ENCODE measurements around the gene EN1. TPM values are rescaled to one million over a fixed set of nuclear protein-coding genes. Genes with fewer than 3 reads are reported as not detected.

Gene EN1
- total RNA-seq, 1 experiment from 2014 or later = not detected

DNA sequence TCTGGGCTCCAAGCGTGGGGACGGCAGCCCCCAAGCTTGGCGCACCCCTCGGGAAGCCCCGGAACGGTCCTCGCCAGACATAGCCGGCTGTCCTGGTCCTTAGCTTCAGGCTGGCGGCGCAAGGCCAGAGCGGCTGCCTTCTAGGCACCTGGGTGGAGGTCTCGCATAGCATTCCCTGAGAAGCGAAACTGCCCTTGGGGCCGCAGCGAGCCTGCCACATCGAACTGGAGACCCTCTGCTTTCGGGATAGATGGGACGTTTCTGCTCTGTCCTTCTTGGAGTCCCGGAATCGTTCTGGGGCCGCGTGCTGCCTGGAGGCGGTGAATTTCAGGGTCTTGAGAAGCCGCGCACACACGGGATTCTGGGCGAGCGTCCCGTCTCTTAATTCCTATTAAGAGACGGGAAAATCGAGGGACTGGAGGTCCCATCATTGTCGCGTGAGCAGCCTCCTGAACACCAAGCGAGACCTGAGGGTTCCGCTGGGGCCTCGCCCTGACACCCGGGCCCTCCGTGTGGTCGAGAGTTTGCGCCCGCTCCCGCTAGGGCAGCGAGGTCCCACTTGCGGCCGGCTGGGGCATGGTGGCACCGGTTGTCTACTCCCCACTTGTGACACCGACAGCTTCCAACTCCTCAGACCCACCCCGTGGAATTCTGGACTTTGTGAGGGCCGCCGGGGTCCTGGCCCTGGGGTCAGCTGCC, 9.7 kb upstream of the EN1 start:
- Mint-ChIP-seq H3K9me3 (no peaks in the 10 kb centered on the region), H3K27me3 (ENCODE audit: low read depth) (peaks cover 100% of the 10 kb centered on the region)

DNA sequence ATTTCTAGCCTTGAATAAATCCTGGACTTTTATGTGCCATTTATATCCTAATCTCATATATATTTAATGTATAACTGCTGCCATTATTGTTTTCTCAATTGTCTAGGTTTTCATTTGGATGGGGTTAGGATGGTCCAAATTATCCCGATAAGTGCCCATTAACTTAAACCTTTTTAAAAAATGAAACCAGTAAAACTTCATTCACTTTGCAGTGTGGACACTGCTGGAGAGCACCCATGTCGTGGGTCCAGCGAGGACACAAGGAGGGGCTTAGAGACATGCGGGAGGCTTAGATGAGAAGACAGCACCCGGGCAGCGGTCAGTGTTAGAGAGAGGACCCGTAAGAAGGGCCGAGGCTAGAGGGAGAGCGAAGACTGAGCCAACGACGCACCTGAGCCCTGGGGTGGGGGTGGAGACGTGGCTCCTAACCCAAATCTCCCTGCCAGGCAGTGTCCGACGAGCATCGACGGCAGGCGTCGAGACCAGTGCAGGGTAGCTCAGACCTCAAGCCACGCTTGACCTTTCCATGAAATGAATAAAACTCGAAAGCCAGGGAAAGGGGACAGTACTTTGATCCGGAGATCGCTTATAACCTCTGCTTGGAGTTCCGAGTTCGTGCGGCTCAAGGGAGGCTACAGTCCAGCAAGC, 9.0 kb upstream of the EN1 start:
- DNase-seq (ENCODE audit: low spot score) (no peak), ATAC-seq (no peak)
- ChIA-PET CTCF (interaction anchor here (0.7 to 1.8 kb wide), 5 partner anchors 8 to 633 kb away, joined by 3 to 10 read pairs (median 3); partner anchors contain the start of gene EN1), POLR2A (interaction anchor here (1.7 kb wide), 1 partner anchor 12 kb away, joined by 3 read pairs; no protein-coding TSS in a partner anchor)
- Mint-ChIP-seq H3K9me3 (no peaks in the 10 kb centered on the region), H3K27me3 (ENCODE audit: low read depth) (peaks cover 100% of the 10 kb centered on the region), H3K4me3 (peak overlapping the region; percentile 59), H3K4me1 (peaks cover 59% of the 10 kb centered on the region), H3K36me3 (no peaks in the 10 kb centered on the region), H3K27ac (no peak overlapping the region)
- TF ChIP-seq ATF6 (CRISPR knock-in tag; IDR thresholded peaks at IDR 0.05) (no peak), TP53 (CRISPR knock-in tag; IDR thresholded peaks at IDR 0.05) (0 out of 2 replicates have a peak, but pooled peaks have one; percentile 34)

More for the DNA sequence above, 9.7 kb upstream of the EN1 start:
- Mint-ChIP-seq H3K36me3 (no peaks in the 10 kb centered on the region), H3K4me3 (peak overlapping the region; percentile 59), H3K4me1 (peaks cover 55% of the 10 kb centered on the region), H3K27ac (no peak overlapping the region)
- no peak for TF ChIP-seq ZNF138 (CRISPR knock-in tag; conservative IDR thresholded peaks at IDR 0.05)
- TF ChIP-seq HMGA2 (CRISPR knock-in tag; IDR thresholded peaks at IDR 0.05) = no peak
- no peak for TF ChIP-seq MLX (CRISPR knock-in tag; IDR thresholded peaks at IDR 0.05)
- ChIA-PET POLR2A (interaction anchor here (1.7 kb wide), 1 partner anchor 12 kb away, joined by 3 read pairs; no protein-coding TSS in a partner anchor), CTCF (interaction anchor here (0.7 to 1.8 kb wide), 5 partner anchors 9 to 633 kb away, joined by 3 to 10 read pairs (median 3); partner anchors contain the start of gene EN1)
- DNase-seq (ENCODE audit: low spot score) (no peak), ATAC-seq (no peak)

DNA sequence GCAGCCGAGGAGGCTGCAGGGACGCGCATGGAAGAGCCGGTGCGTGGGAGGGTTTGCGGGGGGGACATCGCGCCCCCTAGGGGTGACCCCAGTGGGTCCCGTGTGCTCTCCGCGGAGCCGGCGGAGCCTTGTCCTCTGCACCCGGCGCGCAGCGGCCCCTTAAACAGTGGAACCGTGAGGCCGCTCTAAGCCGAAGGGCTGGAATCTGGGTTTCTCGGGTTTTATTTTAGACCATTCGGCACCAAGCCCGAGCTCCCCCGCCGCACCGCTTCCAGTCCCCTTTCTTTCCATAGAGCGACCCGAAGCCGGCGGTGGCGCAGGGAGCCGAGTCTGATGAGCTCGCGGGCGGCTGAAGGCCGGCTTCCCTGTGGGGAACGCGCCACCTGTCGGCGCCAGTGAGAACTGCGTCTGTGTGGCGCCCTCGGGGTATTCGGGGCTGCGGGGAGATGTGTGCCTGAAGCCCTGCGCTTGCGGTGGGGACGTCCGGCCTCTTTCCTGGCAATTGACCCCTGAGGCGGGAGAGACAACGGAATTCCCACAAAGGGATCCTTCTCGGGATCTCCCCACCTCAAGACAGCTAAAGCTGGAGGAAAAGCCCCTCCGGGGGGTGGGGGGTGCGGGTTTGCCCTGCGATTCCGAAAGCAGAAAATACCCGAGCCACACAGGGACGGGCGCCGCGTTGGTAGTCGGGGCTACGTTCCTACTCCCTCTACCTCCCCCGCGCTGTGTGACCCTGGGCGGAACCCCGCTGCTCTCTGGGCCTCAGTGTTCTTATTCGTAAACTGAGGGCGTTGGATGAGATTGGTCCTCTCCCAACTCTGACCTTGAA, 8.2 kb upstream of the EN1 start:
- Mint-ChIP-seq H3K27me3 (ENCODE audit: low read depth) (peaks cover 100% of the 10 kb centered on the region), H3K4me3 (peak overlapping the region; percentile 59), H3K36me3 (no peaks in the 10 kb centered on the region), H3K27ac (no peak overlapping the region), H3K4me1 (peaks cover 60% of the 10 kb centered on the region), H3K9me3 (no peaks in the 10 kb centered on the region)
- POLR2A ChIA-PET = no interaction called here
- TF ChIP-seq, protein P1, sequence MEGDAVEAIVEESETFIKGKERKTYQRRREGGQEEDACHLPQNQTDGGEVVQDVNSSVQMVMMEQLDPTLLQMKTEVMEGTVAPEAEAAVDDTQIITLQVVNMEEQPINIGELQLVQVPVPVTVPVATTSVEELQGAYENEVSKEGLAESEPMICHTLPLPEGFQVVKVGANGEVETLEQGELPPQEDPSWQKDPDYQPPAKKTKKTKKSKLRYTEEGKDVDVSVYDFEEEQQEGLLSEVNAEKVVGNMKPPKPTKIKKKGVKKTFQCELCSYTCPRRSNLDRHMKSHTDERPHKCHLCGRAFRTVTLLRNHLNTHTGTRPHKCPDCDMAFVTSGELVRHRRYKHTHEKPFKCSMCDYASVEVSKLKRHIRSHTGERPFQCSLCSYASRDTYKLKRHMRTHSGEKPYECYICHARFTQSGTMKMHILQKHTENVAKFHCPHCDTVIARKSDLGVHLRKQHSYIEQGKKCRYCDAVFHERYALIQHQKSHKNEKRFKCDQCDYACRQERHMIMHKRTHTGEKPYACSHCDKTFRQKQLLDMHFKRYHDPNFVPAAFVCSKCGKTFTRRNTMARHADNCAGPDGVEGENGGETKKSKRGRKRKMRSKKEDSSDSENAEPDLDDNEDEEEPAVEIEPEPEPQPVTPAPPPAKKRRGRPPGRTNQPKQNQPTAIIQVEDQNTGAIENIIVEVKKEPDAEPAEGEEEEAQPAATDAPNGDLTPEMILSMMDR (IDR thresholded peaks at IDR 0.05) = peak; percentile 97
- TF ChIP-seq USF1 (CRISPR knock-in tag; IDR thresholded peaks at IDR 0.05) (0 out of 2 replicates have a peak, but pooled peaks have one; percentile 35), CREM (CRISPR knock-in tag; IDR thresholded peaks at IDR 0.05) (no peak), MAX (CRISPR knock-in tag; IDR thresholded peaks at IDR 0.05) (0 out of 2 replicates have a peak, but pooled peaks have one; percentile 22), ARID4B (CRISPR knock-in tag; IDR thresholded peaks at IDR 0.05; ENCODE audit: borderline replicate concordance) (0 out of 2 replicates have a peak, but pooled peaks have one; percentile 32)
- TF ChIP-seq, protein P2, sequence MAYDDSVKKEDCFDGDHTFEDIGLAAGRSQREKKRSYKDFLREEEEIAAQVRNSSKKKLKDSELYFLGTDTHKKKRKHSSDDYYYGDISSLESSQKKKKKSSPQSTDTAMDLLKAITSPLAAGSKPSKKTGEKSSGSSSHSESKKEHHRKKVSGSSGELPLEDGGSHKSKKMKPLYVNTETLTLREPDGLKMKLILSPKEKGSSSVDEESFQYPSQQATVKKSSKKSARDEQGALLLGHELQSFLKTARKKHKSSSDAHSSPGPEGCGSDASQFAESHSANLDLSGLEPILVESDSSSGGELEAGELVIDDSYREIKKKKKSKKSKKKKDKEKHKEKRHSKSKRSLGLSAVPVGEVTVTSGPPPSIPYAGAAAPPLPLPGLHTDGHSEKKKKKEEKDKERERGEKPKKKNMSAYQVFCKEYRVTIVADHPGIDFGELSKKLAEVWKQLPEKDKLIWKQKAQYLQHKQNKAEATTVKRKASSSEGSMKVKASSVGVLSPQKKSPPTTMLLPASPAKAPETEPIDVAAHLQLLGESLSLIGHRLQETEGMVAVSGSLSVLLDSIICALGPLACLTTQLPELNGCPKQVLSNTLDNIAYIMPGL (CRISPR knock-in tag; IDR thresholded peaks at IDR 0.05) = peak; percentile 75; the same call in 1 of the 2 replicates
- DNase-seq (ENCODE audit: low spot score) (peak; percentile 94), ATAC-seq (peak; percentile 54)
- CTCF ChIA-PET = interaction anchor here (0.6 to 2.2 kb wide), 61 partner anchors 9 to 841 kb away, joined by 3 to 62 read pairs (median 4); partner anchors contain the start of genes CCDC93 and EN1
